Measurements from ENCODE around the gene PAGE5.

GRCh38 chrX:55206162-55206941, 13.8 kb upstream of the PAGE5 start:
- no peak for TF ChIP-seq CTCF (IDR thresholded peaks at IDR 0.05; ENCODE audit: low read depth, low read length, poor library complexity, severe bottlenecking)
- TF ChIP-seq EZH2phosphoT487 (IDR thresholded peaks at IDR 0.05; ENCODE audit: borderline replicate concordance, low read length), result no peak
